ENCODE data around the gene GABBR2.

GABBR2 gene

GRCh38 chr9:98673681-98674080, 35.1 kb downstream of the GABBR2 start:
- peaks cover 32% of the 10 kb centered on the region for H3K27me3 ChIP-seq (ENCODE audit: low read depth, low read length)
- TF ChIP-seq EZH2phosphoT487 (IDR thresholded peaks at IDR 0.05; ENCODE audit: low read depth) (no peak), CTCF (IDR thresholded peaks at IDR 0.05; ENCODE audit: low read depth, low read length) (no peak)
- H3K9me3 ChIP-seq (ENCODE audit: insufficient read depth, low read length): no peaks in the 10 kb centered on the region
- no peak overlapping the region for H3K9ac ChIP-seq (ENCODE audit: low read length)
- H3K4me3 ChIP-seq (ENCODE audit: low read length): no peak overlapping the region
- H3K79me2 ChIP-seq (ENCODE audit: low read length): no peaks in the 10 kb centered on the region
- no peak overlapping the region for H2AFZ ChIP-seq (ENCODE audit: low read depth, low read length)
- H3K4me2 ChIP-seq (ENCODE audit: low read length): no peak overlapping the region
- no peaks in the 10 kb centered on the region for H3K4me1 ChIP-seq (ENCODE audit: low read length)
- H3K27ac ChIP-seq (ENCODE audit: low read length): no peak overlapping the region
- H4K20me1 ChIP-seq (ENCODE audit: insufficient read depth, low read length): no peaks in the 10 kb centered on the region
- H3K36me3 ChIP-seq (replicated peaks; ENCODE audit: low read depth, low read length): no peaks in the 10 kb centered on the region

GRCh38 chr9:98667005-98667640, 41.6 kb downstream of the GABBR2 start:
- Histone ChIP-seq H3K4me1 (ENCODE audit: low read length) (no peaks in the 10 kb centered on the region), H3K27ac (ENCODE audit: low read length) (no peak overlapping the region), H2AFZ (ENCODE audit: low read depth, low read length) (no peak overlapping the region), H3K4me3 (ENCODE audit: low read length) (no peak overlapping the region), H3K9ac (ENCODE audit: low read length) (no peak overlapping the region), H4K20me1 (ENCODE audit: insufficient read depth, low read length) (no peaks in the 10 kb centered on the region), H3K4me2 (ENCODE audit: low read length) (no peak overlapping the region), H3K27me3 (ENCODE audit: low read depth, low read length) (peaks cover 11% of the 10 kb centered on the region), H3K79me2 (ENCODE audit: low read length) (no peaks in the 10 kb centered on the region), H3K36me3 (replicated peaks; ENCODE audit: low read depth, low read length) (no peaks in the 10 kb centered on the region), H3K9me3 (ENCODE audit: insufficient read depth, low read length) (no peaks in the 10 kb centered on the region)
- TF ChIP-seq EZH2phosphoT487 (IDR thresholded peaks at IDR 0.05; ENCODE audit: low read depth) (no peak), CTCF (IDR thresholded peaks at IDR 0.05; ENCODE audit: low read depth, low read length) (no peak)

- no peak overlapping the region for H2AFZ ChIP-seq (ENCODE audit: low read depth, low read length)
- no peak overlapping the region for H3K4me2 ChIP-seq (ENCODE audit: low read length)
- no peaks in the 10 kb centered on the region for H3K36me3 ChIP-seq (replicated peaks; ENCODE audit: low read depth, low read length)
- no peaks in the 10 kb centered on the region for H3K9me3 ChIP-seq (ENCODE audit: insufficient read depth, low read length)
- H4K20me1 ChIP-seq (ENCODE audit: insufficient read depth, low read length): no peaks in the 10 kb centered on the region
- no peak overlapping the region for H3K9ac ChIP-seq (ENCODE audit: low read length)
- no peaks in the 10 kb centered on the region for H3K79me2 ChIP-seq (ENCODE audit: low read length)
- TF ChIP-seq EZH2phosphoT487 (IDR thresholded peaks at IDR 0.05; ENCODE audit: low read depth): no peak
- no peak for TF ChIP-seq CTCF (IDR thresholded peaks at IDR 0.05; ENCODE audit: low read depth, low read length)
- no peak overlapping the region for H3K4me3 ChIP-seq (ENCODE audit: low read length)
- peaks cover 11% of the 10 kb centered on the region for H3K27me3 ChIP-seq (ENCODE audit: low read depth, low read length)
- H3K4me1 ChIP-seq (ENCODE audit: low read length): no peaks in the 10 kb centered on the region
- H3K27ac ChIP-seq (ENCODE audit: low read length): no peak overlapping the region
Observed at GRCh38 chr9:98665501-98665900, 43.2 kb downstream of the GABBR2 start.

GRCh38 chr9:98660541-98660940, 48.2 kb downstream of the GABBR2 start:
- H4K20me1 ChIP-seq (ENCODE audit: insufficient read depth, low read length): no peaks in the 10 kb centered on the region
- no peak for TF ChIP-seq CTCF (IDR thresholded peaks at IDR 0.05; ENCODE audit: low read depth, low read length)
- TF ChIP-seq EZH2phosphoT487 (IDR thresholded peaks at IDR 0.05; ENCODE audit: low read depth): no peak
- no peak overlapping the region for H3K27ac ChIP-seq (ENCODE audit: low read length)
- H2AFZ ChIP-seq (ENCODE audit: low read depth, low read length): no peak overlapping the region
- no peaks in the 10 kb centered on the region for H3K36me3 ChIP-seq (replicated peaks; ENCODE audit: low read depth, low read length)
- peaks cover 8% of the 10 kb centered on the region; the same call in 1 of the 2 replicates for H3K27me3 ChIP-seq (ENCODE audit: low read depth, low read length)
- H3K4me2 ChIP-seq (ENCODE audit: low read length): no peak overlapping the region
- no peaks in the 10 kb centered on the region for H3K4me1 ChIP-seq (ENCODE audit: low read length)
- H3K9ac ChIP-seq (ENCODE audit: low read length): no peak overlapping the region
- no peaks in the 10 kb centered on the region for H3K79me2 ChIP-seq (ENCODE audit: low read length)
- H3K9me3 ChIP-seq (ENCODE audit: insufficient read depth, low read length): no peaks in the 10 kb centered on the region
- no peak overlapping the region for H3K4me3 ChIP-seq (ENCODE audit: low read length)

All from OCI-LY3 (cell line).